ENCODE results near the gene KAZN. TPM values are rescaled to one million over a fixed set of nuclear protein-coding genes. Genes with fewer than 3 reads are reported as not detected.

The KAZN gene
- total RNA-seq, 2 donors from 2014 or later, result 0.31 to 1.4 TPM

- Mint-ChIP-seq H3K27me3 (peaks cover 35 to 48% of the 10 kb centered on the region in 2 donors), H3K9me3 (no peaks in the 10 kb centered on the region), H3K27ac (no peak overlapping the region), H3K36me3 (no peaks in the 10 kb centered on the region), H3K4me3 (no peak overlapping the region), H3K4me1 (ENCODE audit: low read depth in 2 of 2) (no peaks in the 10 kb centered on the region)
- ATAC-seq (no peak), DNase-seq (ENCODE audit: low spot score) (no peak)
These were observed 4.4 kb upstream of the KAZN start for GRCh38 chr1:14594045-14594444.

GRCh38 chr1:14596591-14596990 lies 1.9 kb upstream of the KAZN start:
- DNase-seq (ENCODE audit: low spot score) (no peak), ATAC-seq (no peak)
- Mint-ChIP-seq H3K36me3 (no peaks in the 10 kb centered on the region), H3K4me3 (no peak overlapping the region), H3K27me3 (peaks cover 47 to 60% of the 10 kb centered on the region in 2 donors), H3K27ac (no peak overlapping the region), H3K9me3 (no peaks in the 10 kb centered on the region), H3K4me1 (ENCODE audit: low read depth in 2 of 2) (peaks cover 0 to 4% of the 10 kb centered on the region in 2 donors)

GRCh38 chr1:14597343-14598006 lies 1.0 kb upstream of the KAZN start:
- Mint-ChIP-seq H3K4me3 (no peak overlapping the region), H3K36me3 (no peaks in the 10 kb centered on the region), H3K27me3 (peaks cover 44 to 61% of the 10 kb centered on the region in 2 donors), H3K27ac (no peak overlapping the region), H3K9me3 (no peaks in the 10 kb centered on the region), H3K4me1 (ENCODE audit: low read depth in 2 of 2) (peaks cover 0 to 4% of the 10 kb centered on the region in 2 donors)
- no peak for DNase-seq (ENCODE audit: low spot score)
- no peak for ATAC-seq

DNA sequence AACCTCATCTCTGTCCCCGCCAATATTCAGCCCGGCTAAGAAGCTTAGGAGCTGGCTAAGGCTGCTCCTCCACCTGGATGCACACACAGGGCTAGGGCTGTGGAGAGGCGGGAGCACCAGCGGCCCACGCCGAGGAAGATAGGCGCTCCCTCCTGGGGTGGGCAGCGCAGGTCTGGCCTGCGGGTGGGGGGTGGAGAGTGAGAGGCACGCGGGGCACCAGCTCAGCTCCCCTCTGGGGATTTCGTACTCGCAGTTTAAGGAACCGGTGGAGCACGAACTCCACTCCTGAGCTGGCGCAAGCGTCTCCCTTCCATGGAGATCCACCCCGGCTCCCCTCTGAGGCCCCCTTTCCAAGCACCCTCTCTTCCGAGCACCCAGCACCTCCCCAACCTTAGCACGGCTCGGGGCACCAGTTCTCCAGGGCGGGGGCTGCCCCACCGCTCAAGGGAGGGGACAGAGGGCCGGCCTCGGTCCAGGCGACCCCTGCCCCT lies 433 bp upstream of the KAZN start:
- Mint-ChIP-seq H3K4me3 (no peak overlapping the region), H3K36me3 (no peaks in the 10 kb centered on the region), H3K9me3 (no peaks in the 10 kb centered on the region), H3K27me3 (peaks cover 46 to 61% of the 10 kb centered on the region in 2 donors), H3K27ac (no peak overlapping the region), H3K4me1 (ENCODE audit: low read depth in 2 of 2) (peaks cover 0 to 4% of the 10 kb centered on the region in 2 donors)
- no peak for DNase-seq (ENCODE audit: low spot score)
- ATAC-seq, result peak in 1 of 2 donors; percentile 37

DNA sequence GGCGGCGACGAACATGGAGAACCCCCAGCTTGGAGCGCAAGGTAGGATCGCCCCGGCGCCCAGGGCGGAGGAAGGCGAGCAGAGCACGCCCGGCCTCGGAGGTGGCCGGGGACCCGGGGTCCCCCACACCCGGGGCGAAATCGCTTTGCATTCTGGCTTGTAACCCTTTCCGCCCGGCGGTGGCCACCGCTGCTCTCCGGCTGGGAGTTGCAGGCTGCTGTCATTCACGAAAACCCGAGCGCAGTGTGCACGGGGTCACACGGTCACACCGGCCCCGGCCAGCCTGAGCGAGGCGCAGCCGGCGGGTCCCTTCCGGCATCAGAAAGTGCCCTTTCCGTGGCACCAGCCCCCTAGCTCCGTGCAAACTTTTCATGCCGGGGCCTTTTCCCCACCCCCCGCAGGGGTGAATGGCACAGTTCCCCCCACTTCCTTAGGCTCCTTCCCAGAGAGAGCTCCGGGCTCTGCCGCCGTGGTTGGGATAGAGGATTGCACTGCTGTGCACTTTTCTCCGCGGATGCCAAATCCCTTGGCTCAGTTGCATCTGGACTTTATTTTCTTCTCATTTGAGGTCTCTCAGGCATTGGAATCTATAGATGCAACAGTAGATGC lies 802 bp downstream of the KAZN start:
- H3K27me3 Mint-ChIP-seq, result peaks cover 47 to 56% of the 10 kb centered on the region in 2 donors
- DNase-seq (ENCODE audit: low spot score) (no peak), ATAC-seq (no peak)
- peaks cover 0 to 4% of the 10 kb centered on the region in 2 donors for H3K4me1 Mint-ChIP-seq (ENCODE audit: low read depth in 2 of 2)
- H3K9me3 Mint-ChIP-seq, result no peaks in the 10 kb centered on the region
- no peaks in the 10 kb centered on the region for H3K36me3 Mint-ChIP-seq
- H3K27ac Mint-ChIP-seq, result no peak overlapping the region
- no peak overlapping the region for H3K4me3 Mint-ChIP-seq

DNA sequence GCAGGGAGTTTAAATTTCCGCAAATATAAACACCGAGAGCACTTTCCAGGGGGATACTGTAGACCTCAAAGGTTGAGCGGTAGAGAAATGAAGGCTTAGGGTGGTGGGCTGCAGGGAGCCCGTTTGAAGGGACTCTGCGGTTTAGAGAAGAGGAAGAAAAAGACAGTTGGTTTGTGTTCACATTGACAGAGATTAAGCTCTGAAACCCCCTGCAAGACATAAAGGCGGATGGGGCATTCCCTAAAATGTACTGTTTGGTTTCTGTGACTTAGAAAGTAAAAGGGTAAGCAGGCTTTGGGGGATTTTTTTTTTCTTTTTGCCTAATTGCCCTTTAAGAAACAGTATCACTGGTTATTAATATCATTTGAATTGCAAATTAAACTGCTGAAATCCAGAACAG lies 1.3 kb downstream of the KAZN start:
- Mint-ChIP-seq H3K4me3 (no peak overlapping the region), H3K27ac (no peak overlapping the region), H3K4me1 (ENCODE audit: low read depth in 2 of 2) (peaks cover 0 to 4% of the 10 kb centered on the region in 2 donors), H3K9me3 (no peaks in the 10 kb centered on the region), H3K27me3 (peaks cover 47 to 56% of the 10 kb centered on the region in 2 donors), H3K36me3 (no peaks in the 10 kb centered on the region)
- no peak for ATAC-seq
- DNase-seq (ENCODE audit: low spot score), result no peak

- Mint-ChIP-seq H3K9me3 (no peaks in the 10 kb centered on the region), H3K4me1 (ENCODE audit: low read depth in 2 of 2) (peaks cover 0 to 4% of the 10 kb centered on the region in 2 donors), H3K27me3 (peaks cover 48 to 61% of the 10 kb centered on the region in 2 donors), H3K27ac (no peak overlapping the region), H3K36me3 (no peaks in the 10 kb centered on the region), H3K4me3 (no peak overlapping the region)
- no peak for ATAC-seq
- DNase-seq (ENCODE audit: low spot score), result no peak
These were observed 2.1 kb downstream of the KAZN start for GRCh38 chr1:14600405-14601112.

GRCh38 chr1:14602136-14602535 lies 3.7 kb downstream of the KAZN start:
- Mint-ChIP-seq H3K36me3 (no peaks in the 10 kb centered on the region), H3K4me1 (ENCODE audit: low read depth in 2 of 2) (peaks cover 0 to 4% of the 10 kb centered on the region in 2 donors), H3K27ac (no peak overlapping the region), H3K27me3 (peaks cover 39 to 51% of the 10 kb centered on the region in 2 donors), H3K9me3 (no peaks in the 10 kb centered on the region), H3K4me3 (no peak overlapping the region)
- DNase-seq (ENCODE audit: low spot score) (no peak), ATAC-seq (no peak)

- Mint-ChIP-seq H3K9me3 (no peaks in the 10 kb centered on the region), H3K36me3 (no peaks in the 10 kb centered on the region), H3K27me3 (peaks cover 37 to 59% of the 10 kb centered on the region in 2 donors), H3K4me3 (no peak overlapping the region), H3K27ac (no peak overlapping the region), H3K4me1 (ENCODE audit: low read depth in 2 of 2) (peaks cover 0 to 4% of the 10 kb centered on the region in 2 donors)
- DNase-seq (ENCODE audit: low spot score) (no peak), ATAC-seq (no peak)
These were observed 5.2 kb downstream of the KAZN start for GRCh38 chr1:14603645-14604044.

DNA sequence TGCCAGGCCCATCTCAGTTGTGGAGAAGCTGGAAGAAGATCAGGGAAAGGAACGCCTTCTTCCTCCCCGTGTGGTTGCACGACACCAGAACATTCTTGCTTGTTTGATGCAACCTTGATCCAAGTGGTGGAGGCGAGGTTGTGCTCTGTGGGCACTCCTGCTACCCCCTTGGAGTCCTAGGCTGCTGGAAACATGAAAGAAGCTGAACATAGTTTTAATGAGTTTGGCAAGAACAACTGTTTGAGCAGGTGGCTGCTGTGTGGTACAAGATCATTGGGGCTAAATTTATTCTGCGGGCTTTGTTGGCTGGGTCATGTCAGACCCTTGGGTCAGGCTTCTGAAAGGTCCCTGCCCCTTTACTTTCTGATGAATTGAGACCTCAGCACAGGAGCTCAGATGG lies 5.9 kb downstream of the KAZN start:
- H3K4me3 Mint-ChIP-seq, result no peak overlapping the region
- ATAC-seq, result no peak
- H3K9me3 Mint-ChIP-seq, result no peaks in the 10 kb centered on the region
- no peaks in the 10 kb centered on the region for H3K36me3 Mint-ChIP-seq
- H3K4me1 Mint-ChIP-seq (ENCODE audit: low read depth in 2 of 2), result peaks cover 0 to 4% of the 10 kb centered on the region in 2 donors
- DNase-seq (ENCODE audit: low spot score), result no peak
- H3K27me3 Mint-ChIP-seq, result peaks cover 37 to 62% of the 10 kb centered on the region in 2 donors
- no peak overlapping the region for H3K27ac Mint-ChIP-seq

GRCh38 chr1:14605945-14606344 lies 7.5 kb downstream of the KAZN start:
- Mint-ChIP-seq H3K4me1 (ENCODE audit: low read depth in 2 of 2) (no peaks in the 10 kb centered on the region), H3K27me3 (peaks cover 26 to 56% of the 10 kb centered on the region in 2 donors), H3K9me3 (no peaks in the 10 kb centered on the region), H3K27ac (no peak overlapping the region), H3K4me3 (no peak overlapping the region), H3K36me3 (no peaks in the 10 kb centered on the region)
- ATAC-seq (peak in 1 of 2 donors; percentile 15), DNase-seq (ENCODE audit: low spot score) (no peak)

GRCh38 chr1:14606632-14607031 lies 8.1 kb downstream of the KAZN start:
- ATAC-seq, result no peak

GRCh38 chr1:14607295-14607694 lies 8.8 kb downstream of the KAZN start:
- no peaks in the 10 kb centered on the region for H3K9me3 Mint-ChIP-seq
- no peak overlapping the region for H3K27ac Mint-ChIP-seq
- H3K36me3 Mint-ChIP-seq, result no peaks in the 10 kb centered on the region
- DNase-seq (ENCODE audit: low spot score), result no peak
- H3K27me3 Mint-ChIP-seq, result peaks cover 18 to 43% of the 10 kb centered on the region in 2 donors
- no peaks in the 10 kb centered on the region for H3K4me1 Mint-ChIP-seq (ENCODE audit: low read depth in 2 of 2)
- H3K4me3 Mint-ChIP-seq, result no peak overlapping the region
- no peak for ATAC-seq

More at GRCh38 chr1:14606632-14607031, 8.1 kb downstream of the KAZN start:
- no peak for DNase-seq (ENCODE audit: low spot score)
- Mint-ChIP-seq H3K36me3 (no peaks in the 10 kb centered on the region), H3K4me1 (ENCODE audit: low read depth in 2 of 2) (no peaks in the 10 kb centered on the region), H3K9me3 (no peaks in the 10 kb centered on the region), H3K4me3 (no peak overlapping the region), H3K27me3 (peaks cover 19 to 50% of the 10 kb centered on the region in 2 donors), H3K27ac (no peak overlapping the region)

- H3K4me1 Mint-ChIP-seq (ENCODE audit: low read depth in 2 of 2), result no peaks in the 10 kb centered on the region
- no peak overlapping the region for H3K4me3 Mint-ChIP-seq
- peaks cover 13 to 34% of the 10 kb centered on the region in 2 donors for H3K27me3 Mint-ChIP-seq
- DNase-seq (ENCODE audit: low spot score) (no peak), ATAC-seq (no peak)
- H3K36me3 Mint-ChIP-seq, result no peaks in the 10 kb centered on the region
- H3K9me3 Mint-ChIP-seq, result no peaks in the 10 kb centered on the region
- no peak overlapping the region for H3K27ac Mint-ChIP-seq
These were observed 9.8 kb downstream of the KAZN start for GRCh38 chr1:14608308-14608707.
